Embryonic facial prominence (tissue), 1 donor: ENCODE results near the gene PIGO.

ENCODE experiments used
- DNase-seq: peaks from one replicate; pipeline ENCODE4 v3.0.0-alpha.2; 2016; ENCODE audit errors: extremely low spot score

Gene PIGO

DNA sequence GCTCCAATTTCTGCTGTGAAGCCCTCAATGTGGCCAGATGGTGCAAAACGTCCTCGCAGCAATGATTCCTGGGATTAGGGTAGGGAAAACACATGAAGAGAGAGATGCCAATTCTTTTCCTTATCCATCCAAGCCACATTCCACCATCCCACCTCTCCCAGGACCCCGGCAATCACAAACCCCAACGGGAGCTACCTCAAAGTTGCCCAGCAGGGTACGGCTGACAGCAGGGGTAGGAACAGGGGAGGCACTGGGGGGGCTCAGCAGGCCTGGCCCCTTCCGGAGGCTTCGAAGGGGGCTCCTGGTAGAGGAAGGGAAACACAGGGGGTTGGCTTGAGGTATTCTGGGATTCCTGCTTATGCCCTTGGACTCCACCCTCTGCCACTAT, 9.9 kb upstream of the PIGO start:
- DNase-seq = no peak

DNA sequence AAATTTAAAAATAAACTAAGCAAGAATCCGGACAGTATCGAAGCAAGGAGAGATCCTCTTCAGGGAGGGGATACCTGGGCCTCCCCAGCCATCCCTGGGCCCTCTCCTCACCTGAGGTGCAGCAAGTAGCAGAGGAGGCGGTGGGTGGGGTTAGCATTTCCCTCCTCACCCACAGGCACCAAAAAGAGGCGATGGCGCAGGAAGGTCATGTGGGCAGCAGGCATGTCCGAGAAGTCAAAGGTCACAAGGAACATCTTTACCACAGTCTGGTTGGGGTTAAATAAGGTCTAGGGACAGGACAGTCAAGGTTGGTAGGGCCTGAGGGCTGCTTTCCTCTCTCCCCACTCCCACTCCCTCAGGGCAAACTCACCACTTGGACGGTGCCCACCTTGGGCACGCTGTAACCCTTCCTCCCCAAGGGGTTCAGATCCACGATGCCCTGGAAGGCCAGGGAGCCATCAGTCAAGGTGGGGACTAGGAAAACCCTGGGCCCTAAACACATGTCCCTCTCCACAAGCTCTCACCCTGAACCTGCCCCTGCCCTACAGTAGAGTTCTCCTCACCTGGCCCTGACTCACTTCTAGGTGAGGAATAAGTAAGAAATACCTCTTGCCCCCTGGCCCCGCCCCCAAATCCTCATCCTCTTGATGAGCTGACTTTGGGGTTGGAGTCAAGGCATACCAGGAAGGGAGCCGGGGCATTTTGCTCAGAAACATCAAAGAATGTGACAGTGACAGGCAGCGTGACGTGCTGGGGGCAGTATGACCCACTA, 9.4 kb upstream of the PIGO start:
- DNase-seq = no peak

DNA sequence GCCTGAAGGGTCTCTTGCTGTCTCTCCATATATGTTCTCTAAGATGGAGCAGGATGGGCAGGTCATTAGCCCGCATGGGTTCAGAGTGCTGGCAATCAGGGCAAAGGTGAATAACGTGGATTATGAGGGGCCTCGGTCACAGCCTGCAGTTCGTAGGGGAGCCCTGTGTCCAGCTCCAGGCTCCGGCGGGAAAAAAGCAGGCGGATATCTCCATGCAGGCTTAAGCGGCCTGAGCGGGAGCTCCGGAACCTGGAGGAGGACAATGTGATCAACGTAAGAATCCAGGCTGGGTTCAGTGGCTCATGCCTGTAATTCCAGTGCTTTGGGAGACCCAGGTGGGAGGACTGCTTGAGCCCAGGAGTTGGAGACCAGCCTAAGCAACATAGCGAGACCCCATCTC, 8.7 kb upstream of the PIGO start:
- no peak for DNase-seq

DNA sequence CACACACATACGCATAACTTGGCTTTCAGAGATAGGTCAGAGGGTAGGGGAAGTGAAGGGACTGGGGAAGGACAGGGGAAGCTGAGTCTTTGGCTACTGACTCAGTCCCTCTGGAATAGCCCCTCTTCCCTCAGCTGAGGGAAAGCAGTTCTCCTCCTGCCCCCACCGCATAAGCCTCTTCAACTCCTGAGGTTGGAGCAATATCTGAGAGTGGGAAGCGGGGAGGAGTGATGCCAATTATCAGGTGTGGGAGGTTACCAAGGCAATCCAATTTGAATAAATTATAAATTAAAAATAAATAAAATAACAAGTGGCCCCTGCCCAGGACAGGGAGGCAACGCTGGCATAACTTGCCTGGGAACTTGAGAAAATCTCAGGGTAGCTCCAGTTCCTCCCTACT, 8.2 kb upstream of the PIGO start:
- DNase-seq = no peak

DNA sequence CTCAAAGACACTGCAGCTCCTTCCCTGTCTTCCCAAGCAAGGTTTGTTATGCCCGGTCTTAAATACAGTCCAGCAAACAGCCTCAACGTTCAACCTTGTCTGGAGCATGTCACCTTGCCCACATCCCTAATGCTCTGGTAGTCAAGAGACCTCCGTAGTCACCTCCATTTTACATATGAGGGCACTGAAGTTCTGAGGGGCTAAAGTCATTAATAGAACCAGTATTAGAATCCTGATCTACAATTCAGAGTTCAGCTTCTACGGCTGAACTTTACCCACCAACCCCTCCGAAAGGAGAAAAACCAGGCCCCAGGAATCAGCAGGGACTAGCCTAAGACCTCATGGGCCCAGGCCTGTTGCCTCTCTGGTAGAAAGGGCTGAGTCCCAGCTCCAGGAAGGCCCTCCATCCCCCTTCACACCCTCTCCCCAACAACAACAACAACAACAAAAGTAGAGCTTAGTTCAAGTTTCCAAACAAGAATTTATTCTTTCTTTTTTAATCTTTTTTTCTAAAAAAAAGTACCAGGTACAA, 7.3 kb upstream of the PIGO start:
- no peak for DNase-seq

DNA sequence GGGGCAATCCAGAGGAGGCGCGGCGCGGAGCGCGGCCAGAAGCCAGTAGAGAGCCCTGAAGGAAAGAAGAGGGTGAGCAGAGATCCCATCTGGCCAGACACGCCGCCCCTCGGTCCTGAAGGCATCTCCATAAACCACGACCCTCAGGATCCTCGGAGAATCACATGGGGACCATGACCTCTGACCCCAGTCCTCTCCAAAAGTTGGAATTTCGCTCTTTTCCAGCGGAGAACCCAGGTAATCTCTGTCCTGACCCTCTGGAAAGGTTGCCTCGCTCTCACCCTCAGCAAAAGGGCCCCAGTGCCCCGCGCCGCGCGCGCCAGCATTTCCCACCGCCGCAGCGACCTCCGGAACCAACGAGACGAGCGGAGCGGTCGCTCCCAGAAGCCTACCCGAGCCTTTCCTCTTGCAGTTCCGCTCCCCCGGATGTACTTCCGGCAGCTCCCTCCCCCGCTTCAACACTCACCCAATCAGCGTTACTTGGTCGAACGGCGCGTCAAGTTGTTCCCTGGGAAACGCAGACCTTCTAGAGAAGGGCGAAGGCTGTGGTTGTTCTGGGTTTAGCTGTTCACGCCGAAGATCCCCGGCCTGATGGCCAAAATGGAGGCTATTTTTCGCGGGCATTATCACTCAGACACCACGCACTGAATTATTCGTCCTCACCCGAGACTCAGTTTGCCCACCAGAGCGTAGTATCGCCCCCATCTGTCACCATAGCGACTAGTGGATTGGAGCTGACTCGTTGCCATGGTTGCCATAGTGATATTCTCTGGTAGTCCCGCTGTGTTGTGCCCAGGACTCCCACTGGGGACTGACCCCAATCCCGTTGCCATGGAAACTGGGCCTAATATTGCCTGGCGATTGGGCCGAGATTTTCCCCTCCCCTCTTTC, 6.6 kb upstream of the PIGO start, which contains the start of gene STOML2:
Gene STOML2 (minus strand): TSS at position 363 of the 891 bp plus-strand sequence. CDS start 37 bp downstream, at position 326.
- DNase-seq = peak; percentile 95

DNA sequence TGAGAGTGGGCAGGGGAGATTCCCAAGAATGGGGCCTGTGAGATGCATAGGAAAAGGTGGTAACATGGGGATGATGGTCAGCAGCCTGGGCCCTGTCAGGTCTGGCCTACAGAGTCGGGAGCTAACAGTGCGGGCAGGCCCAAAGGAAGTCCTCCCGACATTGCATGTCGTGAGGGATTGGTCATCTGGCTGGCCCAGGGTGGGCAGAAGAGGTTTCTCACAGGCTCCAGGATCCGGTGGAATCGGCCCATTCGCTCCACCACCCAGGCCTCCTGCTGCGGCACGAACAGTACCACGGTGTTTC, 6.0 kb upstream of the PIGO start:
- DNase-seq = no peak

DNA sequence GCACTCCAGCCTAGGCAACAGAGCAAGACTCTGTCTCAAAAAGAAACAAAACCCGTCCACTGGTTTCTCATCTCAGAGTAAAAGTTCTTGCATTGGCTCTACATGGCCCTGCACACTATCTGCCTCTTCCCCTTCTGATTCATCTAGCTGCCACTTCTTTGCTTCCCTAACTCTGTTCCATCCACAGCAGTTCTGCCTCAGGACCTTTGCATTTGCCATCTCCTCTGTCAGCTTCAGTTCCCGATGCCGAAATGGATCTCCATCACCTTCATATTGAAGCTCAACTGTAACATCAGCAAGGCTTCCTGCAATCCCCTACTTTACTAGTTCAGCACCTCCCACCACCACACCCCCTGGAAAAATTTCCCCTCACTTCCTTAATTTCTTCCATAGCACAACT, 1.2 kb upstream of the PIGO start:
- DNase-seq = no peak

DNA sequence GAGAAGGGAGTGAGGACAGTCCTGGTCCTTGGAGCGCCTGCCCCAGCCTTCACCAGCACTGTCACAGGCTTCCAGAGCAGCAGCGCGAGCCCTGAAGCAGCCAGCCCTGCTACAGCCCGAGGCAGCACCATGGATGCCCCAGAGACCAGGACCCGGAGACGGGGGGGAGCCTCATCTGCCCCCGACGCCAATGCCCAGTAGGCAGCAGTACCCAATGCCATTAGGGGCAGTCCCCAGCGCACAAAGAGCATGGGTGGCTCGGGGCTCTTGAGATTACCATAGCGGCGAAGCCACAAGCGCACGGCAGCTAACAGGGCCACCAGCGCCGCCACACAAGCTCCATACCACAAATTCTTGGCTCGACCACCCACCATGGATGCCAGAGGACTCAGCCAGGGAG, 4.9 kb downstream of the PIGO start:
- no peak for DNase-seq

DNA sequence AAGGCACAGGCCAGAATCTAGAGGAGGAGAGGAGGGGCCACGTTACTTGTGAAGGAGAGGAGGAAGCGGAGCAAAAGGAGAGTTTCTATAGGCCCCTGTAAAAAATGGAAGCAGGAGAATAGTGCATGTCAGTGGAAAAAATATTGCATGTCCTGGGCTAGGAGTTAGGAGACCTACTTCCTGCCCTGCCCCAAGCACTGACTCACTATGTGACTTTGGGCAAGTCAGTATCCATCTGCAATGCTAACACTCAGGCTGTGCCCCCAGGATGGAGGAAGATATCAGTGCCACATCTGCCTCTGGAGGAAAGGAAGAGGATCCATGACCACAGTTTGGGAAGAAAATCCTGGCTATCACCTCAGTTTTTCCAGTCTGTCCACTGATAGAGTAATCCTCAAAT, 7.0 kb downstream of the PIGO start:
- DNase-seq = no peak

DNA sequence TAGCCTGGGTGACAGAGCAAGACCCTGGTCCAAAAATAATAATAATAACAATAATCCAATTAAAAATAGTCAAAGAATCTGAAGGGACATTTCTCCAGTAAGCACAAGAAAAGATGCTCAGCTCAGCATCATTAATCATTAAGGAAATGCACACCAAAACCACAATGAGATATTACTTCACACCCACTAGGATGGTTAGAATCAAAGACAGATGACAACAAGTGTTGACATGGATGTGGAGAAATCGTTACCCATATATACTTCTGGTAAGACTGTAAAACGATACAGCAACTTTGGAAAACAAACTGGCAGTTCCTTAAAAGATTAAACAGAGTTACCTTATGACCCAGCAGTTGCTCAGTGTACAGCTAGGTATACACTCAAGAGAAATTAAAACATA, 11.3 kb downstream of the PIGO start:
- no peak for DNase-seq

DNA sequence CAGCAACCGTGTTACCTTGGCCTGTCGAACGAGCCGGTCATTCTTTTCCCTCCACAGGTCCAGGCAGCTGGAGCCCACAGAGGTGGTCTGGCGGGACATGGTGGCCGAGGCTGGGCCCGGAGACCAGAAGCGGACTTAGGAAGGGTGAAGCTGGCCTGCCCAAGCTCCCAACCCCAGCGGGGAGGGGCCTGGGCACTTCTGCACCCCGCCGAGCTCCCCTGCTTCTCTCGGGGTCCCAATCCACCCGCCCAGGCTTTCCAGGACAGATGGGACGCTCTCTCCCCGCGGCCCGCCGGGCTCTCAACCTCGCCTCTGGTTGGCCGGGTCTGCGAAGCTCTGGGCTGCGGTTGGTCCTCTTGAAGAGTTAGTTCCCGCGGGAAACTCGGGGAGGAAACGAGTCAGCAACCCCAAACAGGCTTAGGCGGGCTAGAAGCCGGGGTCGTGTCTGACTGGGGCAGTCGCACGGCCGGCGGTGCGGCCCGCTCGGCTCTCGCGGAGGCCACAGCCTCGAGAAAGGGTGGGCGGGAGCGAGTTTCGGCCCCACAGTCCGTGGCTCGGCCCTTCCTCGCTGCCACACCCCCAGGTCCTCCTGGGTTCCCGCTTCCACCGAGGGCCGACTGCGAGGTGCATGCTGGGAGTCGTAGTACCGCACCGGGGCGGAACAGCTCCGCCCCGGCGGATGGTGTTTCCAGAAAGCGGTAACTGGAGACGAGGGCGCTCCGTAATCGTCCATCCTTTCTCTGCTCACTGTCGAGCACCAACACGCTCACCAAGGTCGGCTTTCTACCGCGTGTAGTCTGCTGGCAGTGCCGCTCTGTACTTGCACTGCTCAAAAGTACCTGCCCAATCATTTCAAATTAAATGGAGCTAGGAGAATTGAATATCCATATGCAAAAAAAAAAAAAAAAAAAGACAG, 16.7 kb downstream of the PIGO start, which contains the start of gene FANCG:
Gene FANCG (minus strand): TSS at position 517 of the 916 bp plus-strand sequence. CDS start 418 bp downstream, at position 99.
- peak; percentile 81 for DNase-seq

DNA sequence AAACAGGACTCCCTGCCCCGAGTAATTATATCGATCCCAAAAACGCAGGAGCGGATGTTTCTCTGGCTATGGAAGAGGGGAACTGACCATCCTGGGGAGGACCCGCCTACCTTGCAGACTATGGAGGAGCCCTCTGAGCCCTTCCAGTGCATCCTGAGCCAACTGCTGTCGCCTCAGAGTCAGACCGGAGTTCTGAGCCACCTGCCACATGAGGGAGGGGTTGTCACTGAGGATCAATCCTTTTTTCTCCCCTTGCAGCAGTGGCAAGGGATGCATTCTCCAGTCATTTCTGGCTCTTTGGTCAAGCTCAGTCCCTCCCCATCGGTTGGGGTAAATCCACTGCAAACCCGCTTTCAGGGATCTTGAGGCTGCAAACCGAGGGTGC, 17.4 kb downstream of the PIGO start:
- DNase-seq = no peak

DNA sequence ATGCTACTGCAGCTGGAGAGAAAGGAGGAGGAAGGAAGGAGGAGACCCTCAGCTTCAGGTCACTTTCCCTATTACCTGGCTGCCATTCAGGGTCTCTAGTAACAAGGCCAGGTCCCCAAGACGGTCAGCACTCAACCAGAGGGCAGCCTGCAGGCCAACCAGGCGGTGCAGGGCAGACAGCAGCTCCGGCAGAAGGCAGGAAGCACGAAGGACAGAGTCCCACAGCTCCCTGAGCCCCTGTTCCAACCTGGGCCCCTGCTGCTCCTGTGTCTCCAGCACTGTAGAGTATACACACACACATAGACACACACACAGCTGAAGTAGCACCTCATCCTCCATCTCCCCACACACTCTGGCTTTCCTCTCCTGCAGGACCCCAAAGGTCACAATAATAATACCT, 18.3 kb downstream of the PIGO start:
- no peak for DNase-seq

DNA sequence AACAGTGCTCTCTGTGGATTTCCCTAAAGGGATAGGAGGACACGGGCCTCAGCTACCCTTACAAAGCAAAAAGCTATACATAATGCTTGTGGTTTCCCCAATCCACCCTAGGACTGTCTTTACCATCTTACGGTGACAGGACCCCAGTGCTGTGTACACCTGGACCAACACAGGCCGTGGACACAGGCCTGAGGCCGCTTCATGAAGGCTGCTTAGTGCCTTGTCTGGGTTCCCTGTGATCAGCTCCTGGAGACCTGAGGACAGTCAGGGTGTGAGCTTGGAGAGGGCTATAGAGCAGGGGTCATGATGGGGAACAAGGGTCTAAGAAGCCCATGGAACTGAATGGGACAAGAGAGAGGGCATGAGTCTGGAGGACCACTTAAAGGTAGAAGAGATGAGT, 19.5 kb downstream of the PIGO start:
- no peak for DNase-seq

DNA sequence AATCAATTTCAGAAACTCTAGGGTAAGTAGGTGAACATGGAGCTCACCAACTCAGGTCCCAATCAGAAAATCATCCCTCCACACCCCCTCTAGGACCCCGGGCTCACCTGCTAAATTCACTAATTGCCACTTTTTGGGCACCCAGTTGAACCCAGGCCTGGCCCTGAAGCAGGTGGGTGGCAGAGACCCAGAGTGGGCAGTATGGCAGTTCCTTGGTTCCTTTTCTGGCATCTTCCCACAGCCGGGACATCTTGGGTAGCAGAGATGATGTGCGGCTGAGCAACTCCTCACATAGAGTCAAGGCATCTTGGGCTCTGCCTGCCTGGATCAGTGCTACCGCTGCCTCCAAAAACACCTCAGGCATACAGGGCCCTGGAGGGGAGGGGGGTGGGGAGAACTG, 21.0 kb downstream of the PIGO start:
- no peak for DNase-seq

DNA sequence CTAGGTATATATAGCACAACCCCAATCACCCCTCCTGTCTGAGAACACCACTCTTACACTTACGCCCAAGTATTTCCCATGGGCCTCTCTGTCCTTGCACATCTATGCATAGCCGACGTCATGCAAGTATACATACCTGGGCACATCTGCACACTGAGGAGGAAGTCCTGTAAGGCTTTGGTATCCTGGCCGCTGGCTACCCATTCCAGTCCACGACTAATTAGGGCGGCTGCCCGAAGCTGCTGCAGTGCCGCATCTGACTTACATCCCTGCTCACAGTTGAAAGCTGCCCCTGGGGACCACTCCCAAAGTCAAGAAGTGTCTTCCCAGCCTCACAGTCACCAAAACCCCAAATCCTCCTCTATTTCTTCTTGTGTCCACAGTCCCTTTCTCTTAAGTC, 21.6 kb downstream of the PIGO start:
- DNase-seq = no peak

DNA sequence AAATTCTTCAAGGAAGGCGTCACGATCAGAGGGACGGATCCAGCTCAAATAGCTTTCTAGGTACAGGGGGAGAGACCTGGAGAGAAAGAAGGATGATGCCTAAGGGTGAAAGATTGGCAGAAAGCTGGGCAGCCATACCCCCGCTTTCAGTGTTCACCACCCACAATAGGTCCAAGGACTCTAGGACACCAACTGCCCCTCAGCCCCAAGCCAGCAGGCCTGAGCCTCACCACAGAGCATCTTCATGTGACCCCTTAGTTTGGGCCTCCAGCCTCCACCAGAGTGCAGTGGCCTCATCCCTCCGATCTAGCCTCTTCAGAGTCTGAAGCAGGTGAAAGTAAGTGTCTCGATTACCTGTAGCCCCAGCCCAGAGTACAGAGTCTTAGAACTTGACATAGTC, 22.2 kb downstream of the PIGO start:
- no peak for DNase-seq

DNA sequence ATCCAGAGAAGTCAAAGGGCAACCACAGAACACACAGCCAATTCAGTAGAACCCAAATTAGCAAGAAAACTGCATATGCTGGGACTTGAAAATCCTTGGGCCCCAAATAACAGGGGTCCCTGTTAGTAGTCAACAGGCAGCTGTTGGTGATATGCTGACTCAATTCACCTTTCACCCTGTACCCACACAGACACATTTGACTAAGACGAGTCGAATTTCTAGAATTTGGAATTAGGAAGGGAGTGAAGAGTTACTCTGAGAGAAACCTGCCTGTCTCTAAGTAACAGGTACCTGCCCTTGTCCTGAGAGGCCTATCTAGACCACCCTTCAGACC, 23.1 kb downstream of the PIGO start:
- DNase-seq = no peak

DNA sequence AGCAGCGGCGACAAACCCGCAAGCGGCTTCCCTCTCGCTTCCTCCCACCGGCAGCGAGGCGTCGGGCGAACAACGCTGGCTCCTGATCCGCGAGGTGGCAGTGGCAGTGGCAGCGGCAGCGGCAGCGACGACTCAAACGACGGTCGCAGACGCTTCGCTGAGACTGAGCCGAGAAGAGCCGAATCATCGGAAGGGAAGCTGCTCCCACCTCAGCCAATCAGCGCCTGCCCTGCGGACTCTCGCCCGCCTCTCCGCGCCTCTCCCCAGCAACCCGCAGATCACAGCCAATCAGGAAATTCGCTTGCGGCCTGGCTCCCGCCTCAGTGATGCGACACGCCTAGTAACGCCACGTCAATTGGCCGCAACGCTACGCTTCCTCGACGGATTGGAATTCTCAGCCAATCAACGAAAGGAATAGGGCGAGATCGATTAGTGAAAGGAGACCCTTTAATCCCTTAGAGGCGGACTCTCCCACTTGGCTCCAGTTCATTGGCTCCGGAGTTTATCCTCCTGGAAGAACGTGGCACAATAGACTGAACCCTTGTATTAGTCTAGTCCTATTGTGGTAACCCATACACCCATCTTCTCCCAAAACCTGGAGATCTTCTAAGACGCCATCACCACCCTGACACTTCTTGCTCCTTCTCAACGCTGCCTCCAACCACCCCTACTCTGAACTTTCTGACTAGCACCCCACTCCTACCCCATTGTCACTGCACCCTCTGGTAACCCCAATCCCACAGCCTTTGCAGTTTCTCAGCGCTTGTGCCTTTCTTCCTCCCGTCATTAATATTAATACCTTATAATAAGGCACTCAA, 23.7 kb downstream of the PIGO start, which contains the start of gene VCP:
Gene VCP (minus strand): TSS at position 165 of the 818 bp plus-strand sequence. CDS start 272 bp downstream, outside the sequence.
- peak; percentile 98 for DNase-seq
